ENCODE measurements around the gene PADI3. TPM values are rescaled to one million over a fixed set of nuclear protein-coding genes. Genes with fewer than 3 reads are reported as not detected.

The PADI3 gene
- total and polyA plus RNA-seq, 2 experiments from 2014 or later: 0.37 to 0.80 TPM

DNA sequence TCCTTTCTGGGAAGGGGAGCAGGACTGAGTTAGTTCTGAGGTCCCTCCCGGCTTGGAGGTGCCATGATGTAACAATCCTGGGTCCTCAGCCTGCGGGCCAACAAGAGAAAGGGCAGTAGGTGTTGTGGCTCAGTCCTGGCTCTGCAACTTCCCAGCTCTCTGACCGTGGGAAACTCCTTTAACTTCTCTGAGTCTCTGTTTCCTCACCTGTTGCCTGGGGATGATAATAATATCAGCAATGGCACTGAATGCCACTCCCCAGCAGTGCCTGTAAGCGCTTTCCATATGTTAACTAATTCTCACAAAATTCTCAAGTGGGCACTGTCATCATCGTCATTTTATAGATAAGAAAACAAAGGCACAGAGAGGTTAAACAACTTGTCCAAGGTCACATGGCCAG is 2.3 kb downstream of the PADI3 start:
- ATAC-seq (no peak), DNase-seq (ENCODE audit: low spot score) (no peak)
- Histone ChIP-seq H3F3A (replicated peaks; ENCODE audit: low read depth) (no peaks in the 10 kb centered on the region), H3K4me1 (ENCODE audit: insufficient read depth) (no peaks in the 10 kb centered on the region), H3K79me2 (replicated peaks; ENCODE audit: insufficient read depth) (no peaks in the 10 kb centered on the region), H3K27me3 (ENCODE audit: insufficient read depth) (no peaks in the 10 kb centered on the region), H2AFZ (no peak overlapping the region), H3K4me3 (no peak overlapping the region), H3K36me3 (ENCODE audit: insufficient read depth) (no peaks in the 10 kb centered on the region), H3K27ac (ENCODE audit: low read depth) (no peak overlapping the region), H4K20me1 (replicated peaks; ENCODE audit: insufficient read depth) (no peaks in the 10 kb centered on the region), H3K4me2 (no peak overlapping the region), H3K9me2 (ENCODE audit: insufficient read depth) (no peaks in the 10 kb centered on the region)
- TF ChIP-seq NANOG (IDR thresholded peaks at IDR 0.05; ENCODE audit: borderline replicate concordance): no peak
- TF ChIP-seq JUNB (IDR thresholded peaks at IDR 0.05; ENCODE audit: unreplicated experiment): no peak
- no peak for TF ChIP-seq STAT1 (IDR thresholded peaks at IDR 0.05; ENCODE audit: unreplicated experiment)
- TF ChIP-seq EZH2phosphoT487 (IDR thresholded peaks at IDR 0.05; ENCODE audit: unreplicated experiment): no peak
- TF ChIP-seq ZNF114 (CRISPR knock-in tag; IDR thresholded peaks at IDR 0.05): no peak
- no peak for TF ChIP-seq CREB1 (CRISPR knock-in tag; IDR thresholded peaks at IDR 0.05; ENCODE audit: low read depth)
- TF ChIP-seq REST (IDR thresholded peaks at IDR 0.05; ENCODE audit: unreplicated experiment): no peak
- H3K9me3 Mint-ChIP-seq: no peaks in the 10 kb centered on the region
- no peaks in the 10 kb centered on the region; the same call in 2 of the 3 replicates for H3K4me1 Mint-ChIP-seq
- H3K36me3 Mint-ChIP-seq (ENCODE audit: low read depth): no peaks in the 10 kb centered on the region
- no peak overlapping the region for H3K27ac Mint-ChIP-seq
- peaks cover 2% of the 10 kb centered on the region for H3K27me3 Mint-ChIP-seq (ENCODE audit: insufficient read depth, low read depth, poor library complexity)
- H3K4me3 Mint-ChIP-seq: no peak overlapping the region

DNA sequence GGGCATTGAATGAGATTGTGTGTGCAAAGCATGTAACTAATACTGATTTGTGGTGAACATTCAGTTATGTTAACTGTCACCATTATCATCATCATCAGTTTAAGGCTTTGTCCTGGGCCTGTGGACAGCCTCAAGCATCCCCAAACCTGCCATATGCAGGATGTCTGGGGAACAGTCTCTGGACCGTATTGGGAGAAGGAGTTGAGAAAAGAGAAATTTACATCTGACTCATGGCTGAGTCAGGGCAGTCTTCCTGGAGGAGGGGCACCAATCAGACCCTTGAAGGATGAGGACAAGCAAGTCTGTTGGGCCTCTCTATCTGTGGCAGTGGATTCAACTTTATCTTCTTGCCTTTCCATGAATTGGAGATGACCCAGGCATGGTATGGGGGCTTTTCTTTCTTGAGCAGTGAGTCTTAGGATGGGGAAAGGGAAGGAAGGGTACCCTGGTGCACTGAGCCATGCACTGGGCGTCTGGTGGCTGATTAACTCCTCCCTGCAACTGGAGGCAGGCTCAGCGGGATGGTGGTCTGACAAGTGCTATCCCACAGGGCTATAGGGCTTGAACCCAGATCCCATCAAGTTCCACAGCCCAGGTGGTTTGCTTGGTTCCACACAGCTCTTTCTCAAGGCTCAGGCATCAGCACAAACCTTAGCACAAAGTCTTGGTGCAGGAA is 2.9 kb downstream of the PADI3 start:
- Histone ChIP-seq H4K20me1 (replicated peaks; ENCODE audit: insufficient read depth) (no peaks in the 10 kb centered on the region), H3K4me1 (ENCODE audit: insufficient read depth) (no peaks in the 10 kb centered on the region), H3K27ac (ENCODE audit: low read depth) (no peak overlapping the region), H2AFZ (no peak overlapping the region), H3K4me3 (no peak overlapping the region), H3K4me2 (no peak overlapping the region), H3K9me2 (ENCODE audit: insufficient read depth) (no peaks in the 10 kb centered on the region), H3K36me3 (ENCODE audit: insufficient read depth) (no peaks in the 10 kb centered on the region), H3K27me3 (ENCODE audit: insufficient read depth) (no peaks in the 10 kb centered on the region), H3K79me2 (replicated peaks; ENCODE audit: insufficient read depth) (no peaks in the 10 kb centered on the region), H3F3A (replicated peaks; ENCODE audit: low read depth) (no peaks in the 10 kb centered on the region)
- Mint-ChIP-seq H3K27me3 (ENCODE audit: insufficient read depth, low read depth, poor library complexity) (peaks cover 2% of the 10 kb centered on the region), H3K4me3 (no peak overlapping the region), H3K9me3 (no peaks in the 10 kb centered on the region), H3K4me1 (no peaks in the 10 kb centered on the region; the same call in 2 of the 3 replicates), H3K27ac (no peak overlapping the region), H3K36me3 (ENCODE audit: low read depth) (no peaks in the 10 kb centered on the region)
- ATAC-seq (no peak), DNase-seq (ENCODE audit: low spot score) (no peak)
- TF ChIP-seq POLR2AphosphoS5 (IDR thresholded peaks at IDR 0.05; ENCODE audit: low read depth): no peak
- TF ChIP-seq STAT1 (IDR thresholded peaks at IDR 0.05; ENCODE audit: unreplicated experiment): no peak
- no peak for TF ChIP-seq JUNB (IDR thresholded peaks at IDR 0.05; ENCODE audit: unreplicated experiment)
- no peak for TF ChIP-seq REST (IDR thresholded peaks at IDR 0.05; ENCODE audit: unreplicated experiment)
- no peak for TF ChIP-seq EZH2phosphoT487 (IDR thresholded peaks at IDR 0.05; ENCODE audit: unreplicated experiment)

Measured in GM23338 (cell line).